SU-DHL-6 (cell line): ENCODE data around the gene BEX4.

Source experiments
- CTCF ChIP-seq: fragments of 200-600 bp; sonication (generic); IDR thresholded peaks from one replicate; pipeline ENCODE4 v1.5.1; 2017; ENCODE audit warnings: antibody characterized with exemption, mild to moderate bottlenecking, low read length, moderate library complexity; ENCODE audit not compliant: insufficient read depth, poor library complexity, severe bottlenecking
- EZH2phosphoT487 ChIP-seq: fragments of 200-600 bp; sonication (generic), shearing (Covaris generic); conservative IDR thresholded peaks from 2 replicates; pipeline ENCODE4 v1.6.1; 2018; ENCODE audit warnings: mild to moderate bottlenecking, antibody characterized with exemption, low read length, moderate library complexity, mixed read lengths

GRCh38 chrX:103258275-103258674, 43.4 kb downstream of the BEX4 start:
- no peak for TF ChIP-seq CTCF
- TF ChIP-seq EZH2phosphoT487, result no peak
